GM18951 (cell line): Measurements from ENCODE around the gene YTHDC1.
"Not testable (repeated sequence)": the region's sequence is repeated elsewhere in the genome, so short reads cannot be mapped to it uniquely, and the experiment has no call there.

Source experiments
- POLR2A ChIP-seq: IDR thresholded peaks from 4 replicates; pipeline ENCODE4 v1.6.1; 2011; ENCODE audit warnings: mild to moderate bottlenecking; ENCODE audit not compliant: insufficient read length, insufficient read depth; ENCODE audit errors: extremely low read depth
- in situ Hi-C: fragments of 300-500 bp; cut with MboI; formaldehyde crosslinking; loops from one replicate; pipeline ENCODE4 v1.12.0; 2022; ENCODE audit warnings: low sequenced_read_pairs, mixed read lengths, inconsistent platforms; ENCODE audit not compliant: unreplicated experiment

YTHDC1 gene

DNA sequence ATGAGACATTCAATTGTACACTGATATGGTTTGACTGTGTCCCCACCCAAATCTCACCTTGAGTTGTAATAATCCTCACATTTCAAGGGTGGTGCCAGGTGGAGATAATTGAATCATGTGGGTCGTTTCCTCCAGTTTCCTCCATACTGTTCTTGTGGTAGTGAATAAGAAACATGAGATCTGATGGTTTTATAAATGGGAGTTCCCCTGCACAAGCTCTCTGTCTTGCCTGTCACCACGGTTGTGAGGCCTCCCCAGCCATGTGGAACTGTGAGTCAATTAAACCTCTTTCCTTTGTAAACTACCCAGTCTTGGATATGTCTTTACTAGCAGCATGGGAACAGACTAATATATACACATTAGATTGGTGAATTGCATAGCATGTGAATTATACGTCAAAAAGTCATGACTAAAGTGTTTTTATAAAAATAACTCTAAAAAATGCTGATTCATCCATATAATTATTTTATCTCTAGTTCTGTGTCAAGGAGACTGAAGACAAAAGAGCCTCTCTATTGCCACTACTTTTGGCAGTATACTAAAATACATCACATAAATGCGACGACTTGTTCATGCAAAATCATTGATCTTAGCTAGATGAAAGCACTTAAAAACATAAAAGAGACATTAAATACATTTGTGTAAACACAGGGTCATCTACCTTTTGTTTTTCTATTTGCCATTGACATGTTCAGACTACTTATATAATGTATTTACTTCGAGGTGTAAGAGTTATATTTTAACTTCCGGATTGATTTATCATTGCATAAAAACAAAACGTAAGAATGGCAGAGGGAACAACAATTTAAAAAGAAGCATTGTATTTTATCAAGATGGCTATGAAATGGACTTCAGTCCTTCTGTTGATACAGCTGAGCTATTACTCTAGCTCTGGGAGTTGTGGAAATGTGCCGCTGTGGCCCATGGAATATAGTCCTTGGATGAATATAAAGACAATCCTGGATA, 50.1 kb downstream of the YTHDC1 start:
- in situ Hi-C loops: no loop called here

DNA sequence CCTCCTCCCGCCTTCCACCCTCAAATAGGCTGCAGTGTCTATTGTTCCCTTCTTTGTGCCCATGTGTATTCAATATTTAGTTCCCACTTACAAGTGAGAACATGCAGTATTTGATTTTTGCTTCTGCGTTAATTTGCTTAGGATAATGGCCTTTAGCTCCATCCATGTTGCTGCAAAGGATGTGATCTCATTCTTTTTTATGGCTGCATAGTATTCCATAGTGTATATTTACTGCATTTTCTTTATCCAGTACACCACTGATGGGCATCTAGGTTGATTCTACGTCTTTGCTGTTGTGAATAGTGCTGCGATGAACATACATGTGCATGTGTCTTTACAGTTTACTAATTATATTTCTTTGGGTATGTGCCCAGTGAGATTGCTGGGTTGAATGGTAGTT, 52.8 kb downstream of the YTHDC1 start:
- in situ Hi-C loops: no loop called here
- TF ChIP-seq POLR2A: no peak

More for the DNA sequence above, 50.1 kb downstream of the YTHDC1 start:
- no peak for TF ChIP-seq POLR2A

DNA sequence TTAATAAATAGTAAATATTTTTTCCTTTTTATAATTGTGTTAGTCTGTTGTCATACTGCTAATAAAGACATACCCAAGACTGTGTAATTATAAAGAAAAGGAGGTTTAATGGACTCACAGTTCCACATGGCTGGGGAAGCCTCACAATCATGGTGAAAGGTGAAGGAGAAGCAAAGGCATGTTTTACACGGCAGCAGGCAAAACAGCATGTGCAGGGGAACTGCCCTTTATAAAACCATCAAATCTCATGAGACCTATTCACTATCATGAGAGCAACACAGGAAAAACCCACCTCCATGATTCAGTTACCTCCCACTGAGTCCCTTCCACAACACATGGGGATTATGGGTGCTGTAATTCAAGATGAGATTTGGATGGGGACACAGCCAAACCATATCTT, 58.6 kb downstream of the YTHDC1 start:
- in situ Hi-C loops: no loop called here
- no peak for TF ChIP-seq POLR2A

DNA sequence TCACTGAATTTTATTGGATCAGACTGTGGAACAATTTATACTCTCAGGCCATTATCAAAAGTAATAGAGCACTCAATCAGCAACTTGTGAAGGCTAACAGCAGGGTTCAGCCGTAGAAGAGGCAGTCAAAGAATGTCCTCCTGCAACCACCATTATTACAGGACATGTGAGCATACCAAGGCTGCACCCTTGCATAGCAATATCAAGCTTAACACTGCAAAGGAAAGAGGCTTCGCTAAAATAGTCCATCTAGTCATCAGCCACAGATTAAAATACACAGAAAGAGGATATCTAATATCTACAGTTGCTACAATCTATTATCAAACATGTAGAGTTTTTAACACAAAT, 61.5 kb downstream of the YTHDC1 start:
- in situ Hi-C loops: no loop called here
- TF ChIP-seq POLR2A: no peak

DNA sequence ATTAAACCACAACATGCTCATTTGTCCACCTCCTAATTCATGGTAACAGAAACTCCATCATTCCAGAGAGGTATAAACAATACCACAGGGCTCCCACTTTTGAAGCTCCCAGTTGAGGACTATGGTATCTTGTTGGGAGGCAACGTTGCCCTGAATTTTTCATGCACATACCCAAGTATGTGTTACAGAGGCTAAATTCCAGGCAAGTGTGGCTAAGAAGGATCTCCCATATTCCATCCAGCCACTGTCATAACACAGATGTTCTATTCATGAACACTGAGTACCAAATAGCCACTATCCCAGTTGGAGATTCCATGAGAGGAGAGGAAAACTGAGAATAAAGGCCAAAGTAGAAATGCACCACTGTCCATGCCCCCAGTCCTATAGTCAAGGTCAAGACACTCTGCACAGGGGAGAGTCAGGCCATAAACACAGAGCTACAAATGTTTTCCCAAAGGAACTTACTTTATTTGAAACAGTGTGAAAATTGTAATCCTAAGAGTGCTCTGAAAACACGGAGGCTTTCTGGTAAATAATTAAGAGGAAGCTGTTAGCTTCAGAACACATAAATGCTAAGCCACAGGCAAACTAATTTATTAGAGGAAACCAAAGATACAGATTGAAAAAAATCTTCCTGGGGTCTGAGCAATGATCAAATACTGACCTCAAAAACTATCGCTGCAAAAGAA, 62.0 kb downstream of the YTHDC1 start:
- TF ChIP-seq POLR2A: no peak
- in situ Hi-C loops: no loop called here

DNA sequence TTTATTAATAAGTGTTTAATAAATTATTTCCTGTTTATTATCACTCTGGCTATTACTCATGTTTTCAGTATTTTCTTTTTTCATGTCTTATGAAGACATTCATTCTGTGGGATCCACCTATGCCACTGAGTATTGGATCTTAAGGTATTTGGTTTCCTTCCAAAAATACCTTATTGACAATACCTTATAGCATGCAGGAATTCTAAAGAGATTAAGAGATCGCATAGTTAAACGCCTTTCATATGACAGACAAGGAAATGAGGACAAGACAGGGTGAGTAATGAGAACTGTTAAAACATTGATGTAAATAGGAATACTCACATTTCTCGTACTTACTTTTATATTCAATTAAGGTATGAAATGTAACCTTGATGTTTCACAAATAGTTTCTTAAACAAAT, 66.2 kb downstream of the YTHDC1 start:
- in situ Hi-C loops: no loop called here
- no peak for TF ChIP-seq POLR2A

DNA sequence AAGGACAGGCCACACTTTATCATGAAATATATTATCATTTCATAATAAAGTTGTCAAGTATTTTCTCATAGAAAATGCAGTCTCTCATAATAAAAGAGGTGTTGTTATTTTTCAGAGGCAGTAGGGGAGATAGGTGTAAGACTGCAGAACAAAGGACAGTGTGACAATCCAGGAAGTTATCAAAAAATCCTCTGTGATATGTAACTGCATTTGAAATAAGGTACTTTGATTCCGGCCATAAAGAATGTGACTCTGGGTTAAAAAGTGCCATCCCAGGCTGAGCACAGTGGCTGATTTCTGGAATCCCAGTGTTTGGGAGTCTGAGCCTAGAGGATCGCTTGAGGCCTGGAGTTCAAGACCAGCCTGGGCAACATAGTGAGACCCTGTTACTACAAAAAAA, 66.8 kb downstream of the YTHDC1 start:
- TF ChIP-seq POLR2A: no peak
- in situ Hi-C loops: no loop called here

DNA sequence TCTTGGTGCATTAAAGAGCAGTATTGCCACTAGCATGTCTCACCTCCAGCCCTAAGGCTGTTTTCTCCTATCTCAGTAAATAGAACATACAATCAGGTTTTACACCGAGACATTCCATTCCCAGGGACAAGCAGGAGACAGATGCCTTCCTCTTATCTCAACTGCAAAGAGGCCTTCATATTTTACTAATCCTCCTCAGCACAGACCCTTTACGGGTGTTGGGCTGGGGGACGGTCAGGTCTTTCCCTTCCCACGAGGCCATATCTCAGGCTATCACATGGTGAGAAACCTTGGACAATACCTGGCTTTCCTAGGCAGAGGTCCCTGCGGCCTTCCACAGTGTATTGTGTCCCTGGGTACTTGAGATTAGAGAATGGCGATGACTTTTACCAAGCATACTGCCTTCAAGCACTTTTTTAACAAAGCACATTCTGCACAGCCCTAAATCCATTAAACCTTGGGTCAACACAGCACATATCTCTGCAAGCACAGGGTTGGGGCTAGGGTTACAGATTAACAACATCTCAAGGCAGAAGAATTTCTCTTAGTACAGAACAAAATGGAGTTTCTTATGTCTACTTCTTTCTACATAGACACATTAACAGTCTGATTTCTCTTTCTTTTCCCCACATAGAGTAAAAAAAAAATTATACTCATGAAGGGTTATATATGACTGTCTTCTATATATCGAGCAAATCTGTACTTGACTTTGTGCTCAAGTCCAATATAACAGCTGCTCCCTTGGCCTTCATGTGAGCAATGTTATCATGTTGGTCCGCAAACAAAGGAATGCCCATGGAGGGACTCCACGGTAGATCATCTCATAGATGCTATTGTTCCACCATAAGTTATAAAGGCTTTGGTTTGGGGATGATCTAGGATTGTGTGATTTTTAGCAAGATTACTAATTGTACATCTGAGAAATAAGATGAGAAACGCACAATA, 67.8 kb downstream of the YTHDC1 start:
- in situ Hi-C loops: not testable (repeated sequence)

DNA sequence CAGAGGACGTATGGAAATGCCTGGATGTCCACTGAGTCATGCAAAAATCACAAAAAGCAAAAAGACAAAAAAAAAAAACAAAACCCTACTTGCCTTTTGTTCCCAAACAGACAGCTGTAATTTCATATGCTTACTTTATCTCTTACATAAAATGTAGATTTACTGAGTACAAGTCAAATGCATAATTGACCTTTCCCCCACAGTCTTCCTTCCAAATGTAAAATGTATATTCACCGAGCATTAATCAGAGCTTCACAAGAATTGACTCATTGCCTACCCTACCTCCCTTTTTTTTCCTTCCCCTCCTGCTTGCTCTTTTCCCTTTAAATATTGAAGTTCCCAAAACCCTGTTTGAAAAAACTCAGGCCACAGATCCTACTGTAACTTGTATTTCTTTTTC, 71.9 kb downstream of the YTHDC1 start:
- in situ Hi-C loops: no loop called here
- TF ChIP-seq POLR2A: no peak

DNA sequence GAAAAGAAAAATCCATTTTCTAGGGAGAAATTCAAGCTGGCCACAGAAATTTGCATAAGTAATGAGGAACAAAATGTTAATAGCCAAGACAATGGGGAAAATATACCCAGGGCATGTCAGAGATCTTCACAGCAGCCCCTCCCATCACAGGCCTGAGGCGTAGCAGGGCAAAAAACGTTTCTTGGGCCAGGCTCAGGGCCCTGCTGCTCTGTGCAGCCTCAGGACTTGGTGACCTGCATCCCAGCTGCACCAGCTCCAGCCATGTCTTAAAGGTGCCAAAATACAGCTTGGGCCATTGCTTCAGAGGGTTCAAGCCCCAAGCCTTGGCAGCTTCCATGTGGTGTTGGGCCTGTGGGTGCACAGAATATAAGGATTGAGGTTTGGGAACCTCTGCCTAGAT, 72.3 kb downstream of the YTHDC1 start:
- TF ChIP-seq POLR2A: no peak
- in situ Hi-C loops: no loop called here

DNA sequence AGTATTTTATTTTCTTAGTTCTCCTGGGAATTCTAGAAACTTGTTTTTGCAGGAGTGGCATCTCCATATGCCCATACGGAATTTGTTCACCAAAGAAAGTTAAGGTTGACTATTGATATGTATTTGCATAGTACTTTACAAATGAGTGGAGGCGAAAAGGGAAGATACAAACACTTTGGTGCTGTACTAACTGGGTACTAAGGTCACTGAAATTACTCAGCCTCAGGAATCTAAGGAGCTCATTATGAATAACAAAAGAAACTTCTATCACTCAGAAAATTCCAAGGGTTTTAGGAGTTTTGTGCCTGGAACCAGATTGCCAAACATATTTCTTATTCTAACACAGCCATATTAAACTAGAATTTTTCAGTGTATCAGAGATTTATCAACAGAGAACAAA, 77.0 kb downstream of the YTHDC1 start:
- no peak for TF ChIP-seq POLR2A
- in situ Hi-C loops: no loop called here

DNA sequence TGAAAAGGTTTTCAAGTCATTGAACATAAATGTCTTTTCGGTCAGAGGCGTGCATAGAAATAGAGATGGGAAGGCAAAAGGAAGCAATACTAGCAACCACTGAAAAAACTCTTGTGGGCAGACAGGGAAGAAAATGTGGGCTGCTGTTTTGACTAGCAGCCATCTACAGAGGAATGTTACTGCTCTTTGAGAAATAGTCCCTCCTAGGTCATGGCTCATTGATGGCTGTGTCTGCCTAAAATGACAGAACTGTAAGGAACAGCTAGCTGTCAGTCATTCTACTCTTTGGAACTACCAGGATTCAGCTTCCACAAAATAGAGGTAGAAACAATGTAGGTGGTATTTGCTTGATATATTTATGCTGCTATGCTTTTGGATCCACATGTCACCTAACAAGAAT, 77.5 kb downstream of the YTHDC1 start:
- in situ Hi-C loops: no loop called here

DNA sequence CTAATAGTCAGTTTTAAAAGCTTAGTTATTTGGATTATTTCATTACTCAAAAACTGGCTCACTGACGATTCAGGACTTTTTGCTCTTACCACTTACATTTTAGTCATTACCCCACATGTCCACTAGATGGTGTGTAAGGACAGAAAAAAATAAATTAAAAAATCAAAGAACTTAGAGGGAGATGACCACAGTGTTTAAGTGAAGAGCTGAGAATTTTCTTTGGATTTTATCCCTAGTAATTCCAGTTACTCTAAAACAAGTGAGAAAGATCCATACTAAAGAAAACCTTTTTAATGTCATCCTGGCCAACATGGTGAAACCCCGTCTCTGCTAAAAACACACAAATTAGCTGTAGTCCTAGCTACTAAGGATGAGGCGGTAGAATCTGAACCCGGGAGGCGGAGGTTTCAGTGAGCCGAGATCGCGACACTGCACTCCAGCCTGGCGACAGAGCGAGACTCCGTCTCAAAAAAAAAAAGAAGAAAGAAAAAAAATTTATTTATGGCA, 78.0 kb downstream of the YTHDC1 start:
- in situ Hi-C loops: no loop called here
- no peak for TF ChIP-seq POLR2A

More for the DNA sequence above, 77.5 kb downstream of the YTHDC1 start:
- no peak for TF ChIP-seq POLR2A

DNA sequence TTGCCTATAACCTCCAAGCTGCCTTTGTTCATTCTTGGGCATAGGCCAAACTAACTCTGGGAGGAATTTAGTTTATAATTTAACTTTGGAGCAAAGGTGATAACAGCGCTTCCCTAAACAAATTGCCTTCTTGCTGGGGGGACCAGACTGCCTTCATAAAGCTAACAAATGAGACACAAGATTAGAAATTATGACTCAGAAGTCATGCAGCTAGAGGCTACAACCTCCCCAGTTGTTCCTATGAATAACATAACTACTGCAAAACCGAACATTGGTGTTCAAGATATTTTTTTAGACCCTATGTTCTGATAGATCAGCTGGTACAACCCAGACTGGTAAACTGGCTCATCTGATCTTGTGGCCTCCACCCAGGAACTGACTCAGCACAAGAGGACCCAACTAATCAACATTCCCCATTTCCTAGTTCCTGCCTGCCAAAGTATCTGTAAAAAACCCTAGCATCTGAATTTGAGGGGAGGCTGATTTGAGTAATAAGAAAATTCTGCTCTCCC, 82.4 kb downstream of the YTHDC1 start:
- TF ChIP-seq POLR2A: no peak
- in situ Hi-C loops: no loop called here
